ENCODE results near the gene CEPT1.

DNA sequence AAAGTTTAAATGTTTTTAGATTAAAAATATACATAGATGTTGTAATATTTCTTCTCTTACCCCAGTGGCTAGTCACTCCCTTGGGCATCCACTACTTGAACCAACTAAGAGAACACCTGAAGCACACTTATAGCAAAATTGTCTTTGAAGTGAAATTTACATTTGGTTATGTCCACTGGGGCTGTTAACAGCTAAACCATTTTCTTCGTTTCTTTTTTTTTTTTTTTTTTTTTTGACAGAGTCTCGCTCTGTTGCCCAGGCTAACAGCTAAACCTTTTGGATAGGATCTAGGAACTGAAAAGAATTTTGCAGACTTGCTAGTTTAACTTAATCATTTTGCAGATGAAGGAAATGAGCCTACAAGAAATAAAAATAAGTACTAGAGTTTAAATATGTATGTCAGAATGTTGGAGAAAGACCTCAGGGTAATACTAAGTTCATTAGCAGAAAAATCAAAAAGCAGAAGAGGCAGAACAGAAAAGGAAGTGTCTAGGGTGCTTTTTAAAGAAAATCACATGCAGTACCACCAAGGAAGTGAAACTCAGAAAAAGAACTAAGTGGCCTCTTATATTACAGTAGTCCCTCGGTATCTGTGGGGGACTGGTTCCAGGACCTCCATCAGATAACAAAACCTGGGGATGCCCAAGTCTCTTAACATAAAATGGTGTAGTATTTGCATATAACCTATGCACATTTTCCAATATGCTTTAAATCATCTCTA, 11.9 kb upstream of the CEPT1 start:
- TF ChIP-seq, protein P1, sequence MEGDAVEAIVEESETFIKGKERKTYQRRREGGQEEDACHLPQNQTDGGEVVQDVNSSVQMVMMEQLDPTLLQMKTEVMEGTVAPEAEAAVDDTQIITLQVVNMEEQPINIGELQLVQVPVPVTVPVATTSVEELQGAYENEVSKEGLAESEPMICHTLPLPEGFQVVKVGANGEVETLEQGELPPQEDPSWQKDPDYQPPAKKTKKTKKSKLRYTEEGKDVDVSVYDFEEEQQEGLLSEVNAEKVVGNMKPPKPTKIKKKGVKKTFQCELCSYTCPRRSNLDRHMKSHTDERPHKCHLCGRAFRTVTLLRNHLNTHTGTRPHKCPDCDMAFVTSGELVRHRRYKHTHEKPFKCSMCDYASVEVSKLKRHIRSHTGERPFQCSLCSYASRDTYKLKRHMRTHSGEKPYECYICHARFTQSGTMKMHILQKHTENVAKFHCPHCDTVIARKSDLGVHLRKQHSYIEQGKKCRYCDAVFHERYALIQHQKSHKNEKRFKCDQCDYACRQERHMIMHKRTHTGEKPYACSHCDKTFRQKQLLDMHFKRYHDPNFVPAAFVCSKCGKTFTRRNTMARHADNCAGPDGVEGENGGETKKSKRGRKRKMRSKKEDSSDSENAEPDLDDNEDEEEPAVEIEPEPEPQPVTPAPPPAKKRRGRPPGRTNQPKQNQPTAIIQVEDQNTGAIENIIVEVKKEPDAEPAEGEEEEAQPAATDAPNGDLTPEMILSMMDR (IDR thresholded peaks at IDR 0.05; ENCODE audit: borderline replicate concordance, extremely low read depth, low read length, poor library complexity, severe bottlenecking), result no peak
- TF ChIP-seq EZH2 (IDR thresholded peaks at IDR 0.05; ENCODE audit: borderline replicate concordance, low read depth, low read length, severe bottlenecking), result no peak
